HCT116 (cell line): Measurements from ENCODE around the gene KANSL3. TPM values are rescaled to one million over a fixed set of nuclear protein-coding genes. Genes with fewer than 3 reads are reported as not detected.

Source experiments
- ATAC-seq: fragments of 200-7000 bp; cut with Tn5 transposase; 2 replicates; pipeline ENCODE4 v1.9.1; 2020; ENCODE audit warnings: mild to moderate bottlenecking, moderate library complexity
- BruUV-seq: library from RNA; stranded (reverse); fragments of 400-500 nt; replicated peaks from 2 replicates; lab custom pipeline; 2021; lab: Mats Ljungman, UMichigan
- CTCF ChIA-PET: fragments of 300-600 bp; sonication (Branson Sonifier 250); formaldehyde crosslinking; loops from one replicate; lab custom pipeline; 2021; ENCODE audit warnings: antibody characterized with exemption; lab: Charles Lee
- POLR2A ChIA-PET: fragments of 300-600, 350-600 bp; sonication (Branson Sonifier 250); formaldehyde crosslinking; loops from one replicate; lab custom pipeline; 2021; ENCODE audit warnings: antibody characterized with exemption; lab: Charles Lee
- RAD21 ChIA-PET, 2 experiments: fragments of 300-600 bp; sonication (Branson Sonifier 250); formaldehyde crosslinking; loops; one replicate each; lab custom pipeline; 2023; ENCODE audit warnings: low total read pairs in 2 of 2; ENCODE audit not compliant: uncharacterized antibody in 2 of 2, unreplicated experiment in 2 of 2, low non-redundant PET in 1 of 2; lab: Charles Lee
- DNase-seq: peaks from one replicate; pipeline ENCODE4 v3.0.0-alpha.2; 2010; ENCODE audit warnings: low read depth, low spot score
- H2AFZ ChIP-seq: fragments of 200-600 bp; shearing (Covaris generic), sonication (generic); 2 replicates; pipeline ENCODE4 v1.6.1; 2017; ENCODE audit warnings: low read depth, mixed run types, mixed read lengths, antibody characterized with exemption, low read length; ENCODE audit not compliant: poor library complexity, severe bottlenecking
- H3K27ac ChIP-seq: 2 replicates; pipeline ENCODE4 v1.5.1; 2012; ENCODE audit warnings: low read depth, low read length
- H3K27me3 ChIP-seq: fragments of 200-600 bp; sonication (generic); 2 replicates; pipeline ENCODE4 v1.6.1; 2016; ENCODE audit warnings: mixed run types, low read length, mixed read lengths; ENCODE audit not compliant: insufficient read depth
- H3K36me3 ChIP-seq, 2 experiments: fragments of 200-500 bp in 1 of 2; fragments of 200-600 bp in 1 of 2; sonication (Bioruptor generic) in 1 of 2; sonication (generic) in 1 of 2; 2 replicates each; pipeline versions ENCODE4 v1.5.1 to v1.6.1; 2014 to 2016; ENCODE audit warnings: low read length in 2 of 2, inconsistent platforms in 1 of 2, mixed read lengths in 1 of 2, mixed run types in 1 of 2; ENCODE audit not compliant: insufficient read depth in 2 of 2, control insufficient read depth in 1 of 2
- H3K4me1 ChIP-seq, 2 experiments: fragments of 200-600 bp in 1 of 2; sonication (generic) in 1 of 2; 2 replicates each; pipeline versions ENCODE4 v1.5.1 to v1.6.1; 2012 to 2017; ENCODE audit warnings: low read length in 2 of 2, inconsistent platforms in 1 of 2, mild to moderate bottlenecking in 1 of 2, mixed read lengths in 1 of 2, mixed run types in 1 of 2, moderate library complexity in 1 of 2; ENCODE audit not compliant: insufficient read depth in 2 of 2, control insufficient read depth in 1 of 2
- H3K4me2 ChIP-seq: fragments of 200-600 bp; sonication (generic); 2 replicates; pipeline ENCODE4 v1.6.1; 2017; ENCODE audit warnings: mixed run types, low read length, mixed read lengths
- H3K4me3 ChIP-seq, 2 experiments: fragments of 200-600 bp in 1 of 2; sonication (generic) in 1 of 2; replicated peaks in 1 of 2; 2 replicates each; pipeline ENCODE4 v1.5.1; 2011 to 2016; ENCODE audit warnings: low read length in 2 of 2, control low read depth in 1 of 2, low read depth in 1 of 2, mild to moderate bottlenecking in 1 of 2, mixed read lengths in 1 of 2, mixed run types in 1 of 2
- H3K79me2 ChIP-seq: fragments of 200-600 bp; sonication (generic); 2 replicates; pipeline ENCODE4 v1.6.1; 2017; ENCODE audit warnings: mild to moderate bottlenecking, mixed run types, low read length, moderate library complexity, mixed read lengths; ENCODE audit not compliant: insufficient read depth
- H3K9ac ChIP-seq: fragments of 200-600 bp; sonication (generic); 2 replicates; pipeline ENCODE4 v1.6.1; 2016; ENCODE audit warnings: low read length, mixed read lengths
- H3K9me2 ChIP-seq: fragments of 200-600 bp; sonication (generic), shearing (Covaris generic); 2 replicates; pipeline ENCODE4 v1.6.1; 2017; ENCODE audit warnings: mixed run types, mild to moderate bottlenecking, moderate library complexity; ENCODE audit not compliant: insufficient read depth
- H3K9me3 ChIP-seq, 2 experiments: fragments of 200-500 bp in 1 of 2; fragments of 200-600 bp in 1 of 2; sonication (Bioruptor generic) in 1 of 2; sonication (generic) in 1 of 2; 2 replicates each; pipeline ENCODE4 v1.6.1; 2014 to 2017; ENCODE audit warnings: low read length in 2 of 2, mixed read lengths in 2 of 2, inconsistent platforms in 1 of 2, low read depth in 1 of 2, mild to moderate bottlenecking in 1 of 2, mixed run types in 1 of 2, moderate library complexity in 1 of 2; ENCODE audit not compliant: control insufficient read depth in 1 of 2, insufficient read depth in 1 of 2
- H4K20me1 ChIP-seq: fragments of 200-600 bp; sonication (generic), shearing (Covaris generic); 2 replicates; pipeline ENCODE4 v1.6.1; 2017; ENCODE audit warnings: mixed run types, mild to moderate bottlenecking, moderate library complexity; ENCODE audit not compliant: insufficient read depth
- ATF3 ChIP-seq: IDR thresholded peaks from 2 replicates; pipeline ENCODE4 v1.6.1; 2012
- CEBPB ChIP-seq: IDR thresholded peaks from 2 replicates; pipeline ENCODE4 v1.6.1; 2012; ENCODE audit warnings: low read depth
- CTCF ChIP-seq, 3 experiments: fragments of 200-600 bp in 1 of 3; sonication (generic) in 1 of 3; IDR thresholded peaks in 2 of 3; conservative IDR thresholded peaks in 1 of 3; 2 replicates each; pipeline ENCODE4 v1.5.1; 2012 to 2017; ENCODE audit warnings: low read depth in 2 of 3, low read length in 2 of 3, antibody characterized with exemption in 1 of 3, borderline replicate concordance in 1 of 3, control low read depth in 1 of 3, mild to moderate bottlenecking in 1 of 3, mixed read lengths in 1 of 3, mixed run types in 1 of 3, moderate library complexity in 1 of 3; ENCODE audit not compliant: insufficient read depth in 1 of 3
- EGR1 ChIP-seq: IDR thresholded peaks from 2 replicates; pipeline ENCODE4 v1.6.1; 2012; ENCODE audit warnings: low read depth
- MAX ChIP-seq: IDR thresholded peaks from 2 replicates; pipeline ENCODE4 v1.6.1; 2012
- REST ChIP-seq: IDR thresholded peaks from 2 replicates; pipeline ENCODE4 v1.6.1; 2012; ENCODE audit warnings: low read depth
- SIN3A ChIP-seq: IDR thresholded peaks from 2 replicates; pipeline ENCODE4 v1.6.1; 2012; ENCODE audit warnings: low read depth
- intact Hi-C: fragments of 100-400 bp; cut with micrococcal nuclease; formaldehyde crosslinking; loops from 2 replicates; pipeline ENCODE4 v1.10.0; 2022
- total RNA-seq: library from RNA; stranded (reverse); gene quantifications from one replicate; pipeline ENCODE4 v1.2.1, GENCODE V29; 2021; ENCODE audit not compliant: unreplicated experiment

The KANSL3 gene
- total RNA-seq, 1 experiment from 2014 or later: 35.8 TPM

GRCh38 chr2:96553176-96553956 lies 84.7 kb downstream of the KANSL3 start:
- intact Hi-C loops: loop anchor here (5.0 to 10.0 kb wide), 4 partner anchors 211 to 559 kb away; partner anchors contain the start of genes ANKRD36 and CNNM4
- no peaks in the 10 kb centered on the region for H3K36me3 ChIP-seq
- DNase-seq (no peak), ATAC-seq (no peak)
- CTCF ChIA-PET: interaction anchor here (0.8 to 1.8 kb wide), 9 partner anchors 9 to 304 kb away, joined by 3 to 9 read pairs (median 5); partner anchors contain the start of gene ANKRD39
- H4K20me1 ChIP-seq: no peaks in the 10 kb centered on the region
- H3K9me3 ChIP-seq: no peaks in the 10 kb centered on the region
- H3K4me2 ChIP-seq: no peak overlapping the region
- no peak for TF ChIP-seq CTCF (IDR thresholded peaks at IDR 0.05 in 2 of 3, conservative IDR thresholded peaks at IDR 0.05 in 1 of 3; ENCODE audit: borderline replicate concordance in 1 of 3, insufficient read depth in 1 of 3, low read depth in 2 of 3, low read length in 2 of 3)
- TF ChIP-seq REST: no peak
- no peak for TF ChIP-seq CEBPB
- no peak for TF ChIP-seq ATF3
- TF ChIP-seq EGR1: no peak
- no peak for TF ChIP-seq SIN3A
- TF ChIP-seq MAX: no peak
- POLR2A ChIA-PET: no interaction called here
- no peak overlapping the region for H3K9ac ChIP-seq
- no peaks in the 10 kb centered on the region for H3K9me2 ChIP-seq
- H3K4me3 ChIP-seq: no peak overlapping the region
- H3K27ac ChIP-seq: no peak overlapping the region
- H3K79me2 ChIP-seq: no peaks in the 10 kb centered on the region
- no TSS peak for BruUV-seq
- H2AFZ ChIP-seq: no peak overlapping the region
- RAD21 ChIA-PET: interaction anchor here in 1 of 2 experiments (0.9 kb wide), 1 partner anchor 44 kb away, joined by 3 read pairs; no protein-coding TSS in a partner anchor
- H3K27me3 ChIP-seq: no peaks in the 10 kb centered on the region
- H3K4me1 ChIP-seq: peaks cover 19 to 57% of the 10 kb centered on the region in 2 experiments
